Measurements from ENCODE around the gene ICAM1.
A peak's percentile ranks its signal among the peaks of the same experiment; 100 is the strongest.

The ICAM1 gene

DNA sequence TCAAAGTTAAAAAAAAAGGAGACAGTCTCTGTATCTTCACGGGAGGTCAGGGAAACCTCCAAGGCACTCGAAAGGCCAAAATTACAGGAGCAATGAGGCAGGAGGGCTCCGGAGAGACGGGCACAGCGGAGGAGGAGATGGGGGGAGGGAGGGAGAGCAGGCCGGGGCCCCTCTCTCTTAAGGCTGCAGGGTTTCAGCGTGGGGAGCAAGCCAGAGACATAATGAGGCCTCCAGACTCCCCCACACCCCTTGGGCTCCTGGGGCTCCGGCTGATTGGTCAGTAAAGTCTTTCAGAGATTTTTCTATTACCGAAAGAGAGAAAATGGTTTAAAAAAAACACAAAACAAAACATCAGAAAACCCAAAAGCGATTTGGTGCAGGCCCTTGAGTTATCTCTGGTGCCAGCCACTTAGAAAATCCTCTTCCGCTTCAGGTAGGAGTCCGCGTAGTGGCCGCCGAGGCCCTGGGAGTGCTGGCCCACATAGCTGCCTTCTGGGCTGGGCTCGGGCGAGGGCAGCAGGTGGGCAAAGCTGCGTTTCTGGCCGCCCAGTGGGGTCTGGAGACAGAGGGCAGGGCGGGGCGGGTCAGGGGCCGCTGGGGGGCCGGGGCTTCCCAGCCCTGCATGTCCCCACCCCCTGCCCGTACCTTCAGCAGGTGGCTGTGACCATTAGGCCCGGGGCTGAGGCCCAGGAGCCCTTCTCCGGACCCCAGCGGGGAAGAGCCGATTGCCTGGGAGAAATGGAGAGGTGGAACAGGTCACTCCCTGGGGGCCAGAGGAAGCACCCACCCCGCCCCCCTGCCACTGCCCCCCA lies 46.3 kb downstream of the ICAM1 start:
- no peak for TF ChIP-seq ZFX (IDR thresholded peaks at IDR 0.05)
- TF ChIP-seq, protein P1, sequence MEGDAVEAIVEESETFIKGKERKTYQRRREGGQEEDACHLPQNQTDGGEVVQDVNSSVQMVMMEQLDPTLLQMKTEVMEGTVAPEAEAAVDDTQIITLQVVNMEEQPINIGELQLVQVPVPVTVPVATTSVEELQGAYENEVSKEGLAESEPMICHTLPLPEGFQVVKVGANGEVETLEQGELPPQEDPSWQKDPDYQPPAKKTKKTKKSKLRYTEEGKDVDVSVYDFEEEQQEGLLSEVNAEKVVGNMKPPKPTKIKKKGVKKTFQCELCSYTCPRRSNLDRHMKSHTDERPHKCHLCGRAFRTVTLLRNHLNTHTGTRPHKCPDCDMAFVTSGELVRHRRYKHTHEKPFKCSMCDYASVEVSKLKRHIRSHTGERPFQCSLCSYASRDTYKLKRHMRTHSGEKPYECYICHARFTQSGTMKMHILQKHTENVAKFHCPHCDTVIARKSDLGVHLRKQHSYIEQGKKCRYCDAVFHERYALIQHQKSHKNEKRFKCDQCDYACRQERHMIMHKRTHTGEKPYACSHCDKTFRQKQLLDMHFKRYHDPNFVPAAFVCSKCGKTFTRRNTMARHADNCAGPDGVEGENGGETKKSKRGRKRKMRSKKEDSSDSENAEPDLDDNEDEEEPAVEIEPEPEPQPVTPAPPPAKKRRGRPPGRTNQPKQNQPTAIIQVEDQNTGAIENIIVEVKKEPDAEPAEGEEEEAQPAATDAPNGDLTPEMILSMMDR (conservative IDR thresholded peaks at IDR 0.05): no peak
- peak overlapping the region; percentile 74 for H3K27ac ChIP-seq

DNA sequence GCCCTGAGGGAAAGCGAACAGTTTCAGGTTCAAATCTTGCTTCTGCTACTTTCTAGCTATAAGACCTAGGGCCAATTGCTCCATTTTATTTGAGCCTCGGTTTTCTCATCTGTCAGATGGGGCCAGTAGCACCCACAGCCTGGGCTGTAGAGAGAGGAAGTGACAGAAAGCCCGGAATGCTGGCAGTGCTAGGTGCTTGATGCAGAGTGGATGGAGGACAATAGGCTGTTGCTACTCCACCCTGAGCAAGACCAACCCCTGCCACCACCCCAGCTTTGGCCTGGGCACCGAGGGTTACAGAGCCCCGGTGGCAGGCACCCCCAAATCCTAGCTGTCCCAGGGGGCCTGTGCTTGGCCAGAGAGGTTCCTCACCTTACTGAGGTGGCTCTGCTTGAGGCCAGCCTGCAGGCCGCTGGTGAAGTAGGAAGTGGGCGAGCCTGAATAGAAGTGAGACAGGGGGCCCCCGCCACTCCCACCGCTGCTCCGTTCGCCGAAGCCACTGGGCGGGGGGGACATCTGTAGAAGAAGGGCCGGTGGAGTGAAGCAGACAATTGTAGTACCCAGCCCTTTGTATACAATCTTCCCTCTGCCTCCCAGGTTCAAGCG lies 47.0 kb downstream of the ICAM1 start:
- H3K27ac ChIP-seq: no peak overlapping the region
- TF ChIP-seq, protein P1 (conservative IDR thresholded peaks at IDR 0.05): no peak

DNA sequence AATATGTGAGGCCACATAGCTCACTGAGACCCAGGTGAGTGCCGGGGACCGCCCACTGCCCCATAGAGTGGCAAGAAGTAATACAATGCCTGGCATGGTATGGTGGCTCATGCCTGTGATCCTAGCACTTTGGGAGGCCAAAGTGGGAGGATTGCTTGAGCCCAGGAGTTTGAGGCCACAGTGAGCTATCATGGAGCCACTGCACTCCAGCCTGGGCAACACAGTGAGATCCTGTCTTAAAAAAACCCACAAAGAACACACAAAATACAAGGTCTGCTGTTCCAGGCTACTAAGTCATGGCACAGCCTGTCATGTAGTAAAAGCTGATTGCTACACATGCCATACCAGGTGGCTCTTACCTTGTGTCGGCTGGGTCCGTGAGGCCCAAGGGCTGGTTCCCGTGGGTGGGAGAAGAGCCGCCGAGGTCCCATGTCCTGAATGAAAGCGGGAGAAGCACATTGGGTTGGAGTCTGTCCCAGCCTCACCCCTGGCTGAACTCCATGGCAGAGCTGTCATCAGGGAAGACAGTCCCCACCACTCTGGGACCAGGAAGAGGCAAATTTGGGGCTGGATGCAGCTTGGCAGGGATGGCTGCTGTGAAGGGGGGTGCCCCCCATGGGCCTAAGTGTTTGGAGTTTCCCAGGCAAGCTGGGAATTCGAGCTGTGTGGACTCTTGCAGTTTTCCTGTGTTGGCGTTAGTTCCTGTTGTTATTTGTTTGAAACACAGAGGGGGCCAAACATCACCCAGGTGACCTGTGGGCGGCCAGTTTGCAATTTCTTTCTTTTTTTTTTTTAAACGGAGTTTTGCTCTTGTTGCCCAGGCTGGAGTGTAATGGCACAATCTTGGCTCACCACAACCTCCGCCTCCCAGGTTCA lies 48.1 kb downstream of the ICAM1 start:
- H3K27ac ChIP-seq: no peak overlapping the region

DNA sequence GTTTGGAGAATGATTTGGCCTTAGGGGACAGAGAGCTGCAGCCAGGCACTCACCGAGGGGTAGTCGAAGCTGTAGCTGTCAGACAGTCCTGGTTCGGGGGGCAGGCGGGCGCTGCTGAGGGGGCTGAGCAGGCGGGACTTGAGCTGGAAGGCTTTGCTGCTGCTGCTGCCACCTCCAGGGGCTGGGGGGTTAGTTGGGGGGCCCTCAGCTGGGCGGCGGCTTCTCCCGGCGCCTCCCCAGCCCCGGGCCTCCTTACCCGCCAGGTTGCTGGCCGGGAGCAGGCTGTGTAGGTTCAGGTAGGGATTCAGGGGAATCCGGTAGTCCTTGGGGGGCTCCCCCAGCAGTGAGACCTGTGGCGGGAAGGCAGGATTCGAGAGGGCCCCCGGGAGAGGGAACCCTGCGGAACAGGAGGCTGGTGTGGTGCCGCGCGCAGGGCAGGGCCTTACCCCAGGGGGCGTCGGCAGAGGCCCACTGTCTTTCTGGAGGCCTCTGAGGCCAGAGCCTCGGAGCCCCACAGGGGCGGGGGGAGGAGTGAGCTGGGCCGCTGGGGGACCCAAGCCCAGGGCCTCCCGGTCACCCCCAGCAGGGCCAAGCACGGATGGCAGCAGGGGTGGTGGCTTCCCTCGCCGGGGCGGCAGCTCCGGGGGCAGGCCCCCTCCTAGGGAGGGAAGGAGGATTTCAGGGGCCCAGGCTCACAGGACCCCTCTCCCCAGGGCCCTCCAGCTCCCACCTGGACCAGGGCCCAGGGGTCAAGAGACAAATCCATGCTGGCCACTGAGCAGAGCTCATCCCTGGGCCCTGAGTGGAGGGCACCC lies 49.9 kb downstream of the ICAM1 start:
- TF ChIP-seq, protein P1 (conservative IDR thresholded peaks at IDR 0.05): no peak
- TF ChIP-seq ZFX (IDR thresholded peaks at IDR 0.05): no peak
- no peak overlapping the region for H3K27ac ChIP-seq

More for the DNA sequence above, 48.1 kb downstream of the ICAM1 start:
- TF ChIP-seq ZFX (IDR thresholded peaks at IDR 0.05): no peak
- TF ChIP-seq, protein P1 (conservative IDR thresholded peaks at IDR 0.05): no peak

DNA sequence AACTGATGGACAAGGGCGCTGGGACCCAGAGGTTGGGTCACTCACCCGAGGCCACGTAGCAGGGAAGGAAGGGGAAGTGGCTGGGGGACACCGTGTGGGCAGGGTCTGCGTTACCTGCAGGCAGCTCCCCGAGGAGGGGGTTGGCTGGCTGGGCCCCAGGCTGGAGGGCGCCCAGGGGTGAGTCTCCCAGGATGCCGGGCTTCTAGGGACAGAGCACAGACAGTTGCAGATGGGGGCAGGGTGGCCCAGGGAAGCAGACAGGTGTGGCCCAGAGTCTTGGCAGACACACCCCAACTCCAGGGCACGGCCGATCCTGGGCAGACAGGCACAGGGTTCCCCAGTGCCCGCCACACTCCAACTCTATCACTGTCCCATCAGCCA lies 50.5 kb downstream of the ICAM1 start:
- H3K27ac ChIP-seq: no peak overlapping the region
- TF ChIP-seq ZFX (IDR thresholded peaks at IDR 0.05): no peak
- TF ChIP-seq, protein P1 (conservative IDR thresholded peaks at IDR 0.05): no peak

DNA sequence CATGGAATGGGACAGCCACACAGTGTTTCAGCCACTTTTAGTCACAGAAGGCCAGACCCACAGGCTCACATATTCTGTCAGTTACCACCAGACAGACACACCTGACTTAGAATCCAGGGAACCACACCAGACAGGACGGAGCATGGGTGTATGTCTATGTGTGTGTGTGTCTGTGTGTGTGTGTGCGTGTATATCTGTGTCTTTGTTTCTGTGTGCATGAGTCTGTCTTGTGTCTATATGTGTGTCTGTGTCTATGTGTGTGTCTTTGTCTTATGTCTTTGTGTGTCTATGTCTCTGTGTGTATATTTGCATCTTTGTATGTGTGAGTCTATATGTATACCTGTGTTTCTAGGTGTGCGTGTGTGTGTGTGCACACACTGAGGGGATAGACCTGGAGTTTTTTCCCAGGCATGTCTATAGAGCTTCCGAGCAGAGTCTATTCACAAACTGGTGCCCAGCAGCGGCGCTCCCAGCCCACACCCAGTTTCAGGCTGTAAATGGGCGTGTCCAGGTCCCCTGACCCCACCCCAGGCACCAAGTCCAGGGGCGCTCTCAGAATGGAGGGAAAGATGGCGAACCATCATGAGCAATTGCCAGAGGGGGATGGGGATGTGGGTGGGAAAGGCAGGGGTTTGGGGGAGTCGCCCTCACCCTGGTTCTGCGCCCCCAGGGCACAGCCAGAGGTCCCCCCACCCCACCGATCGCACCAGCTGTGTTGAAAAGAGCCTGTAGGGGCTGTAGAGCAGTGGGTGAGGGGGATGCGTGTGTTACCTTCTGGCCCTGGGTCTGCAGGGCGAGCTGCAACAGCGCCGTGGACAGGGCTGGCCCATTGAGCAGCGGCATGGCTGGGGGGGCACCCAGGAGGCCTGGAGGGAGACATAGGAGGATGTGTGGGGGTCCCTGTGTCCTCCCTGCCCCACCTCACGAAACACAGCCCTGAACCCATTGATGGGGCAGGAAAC lies 51.2 kb downstream of the ICAM1 start:
- no peak overlapping the region for H3K27ac ChIP-seq
- no peak for TF ChIP-seq ZFX (IDR thresholded peaks at IDR 0.05)
- TF ChIP-seq, protein P1 (conservative IDR thresholded peaks at IDR 0.05): no peak
